Suppressor macrophage treated with lipopolysaccharide for 4 hours (primary cell): Measurements from ENCODE around the gene VILL.

Source experiments
- DNase-seq: peaks from one replicate; pipeline ENCODE4 v3.0.0-alpha.2; 2020

Gene VILL

GRCh38 chr3:37990527-37990926 is at the start of gene VILL:
VILL (plus strand) TSS chr3:37990786; CDS start chr3:37993673, 2,887 bp downstream.
- DNase-seq, result no peak

DNA sequence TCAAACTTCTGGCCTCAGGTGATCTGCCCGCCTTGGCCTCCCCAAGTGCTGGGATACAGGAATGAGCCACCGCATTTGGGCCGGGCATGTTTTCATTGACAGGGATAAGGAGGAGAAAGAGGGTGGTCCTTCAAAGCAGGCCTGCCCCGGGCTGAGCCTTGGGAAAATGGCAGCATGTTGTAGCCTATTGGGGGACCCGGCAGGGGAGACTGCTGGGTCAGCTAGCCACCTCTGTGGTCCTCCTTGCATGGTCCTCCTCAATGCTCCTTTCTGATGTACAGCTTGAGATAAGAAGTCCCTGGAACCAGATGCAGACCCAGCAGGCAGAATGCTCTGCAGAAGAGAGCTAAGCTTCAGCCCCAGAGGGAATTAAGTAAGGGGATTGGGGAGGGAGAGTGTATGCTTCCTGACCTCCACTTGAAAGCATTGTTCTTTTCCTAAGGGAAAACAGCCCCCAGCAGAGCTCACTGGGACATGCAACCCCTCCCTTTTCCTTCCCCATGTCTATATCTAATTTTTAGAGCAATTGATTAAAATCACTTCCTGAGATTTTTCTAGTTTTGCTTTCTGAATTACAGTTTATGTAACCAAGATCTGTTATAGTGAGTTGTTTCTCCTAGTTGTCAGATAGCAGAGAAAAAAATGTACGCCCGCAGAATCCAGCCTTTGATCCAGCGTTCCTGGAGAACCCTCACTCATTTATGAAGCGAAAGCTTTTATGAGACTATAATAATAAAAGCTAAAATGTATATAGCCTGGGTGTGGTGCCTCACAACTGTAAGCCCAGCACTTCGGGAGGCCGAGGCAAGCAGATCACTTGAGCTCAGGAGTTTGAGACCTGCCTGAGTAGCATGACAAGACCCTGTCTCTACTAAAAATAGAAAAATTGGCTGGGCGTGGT is 48.7 kb upstream of the VILL start:
- DNase-seq, result no peak

DNA sequence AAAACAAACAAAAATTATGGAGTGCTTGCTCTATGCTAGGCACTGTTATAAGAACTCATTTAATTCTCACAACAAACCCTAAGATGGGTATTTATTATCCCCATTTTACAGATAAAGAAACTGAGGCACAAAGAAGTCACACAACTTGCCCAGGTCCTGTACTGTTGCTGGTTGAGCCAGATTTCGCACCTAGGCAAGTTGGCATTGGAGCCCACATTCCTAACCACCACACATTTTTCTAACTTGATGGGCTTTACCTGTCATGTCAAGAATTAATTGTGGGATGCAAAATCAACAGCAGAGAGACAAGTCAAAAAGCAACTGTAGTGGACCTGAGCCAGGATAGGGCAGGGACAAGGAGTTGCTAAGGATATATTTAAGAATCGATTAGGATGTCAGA is 47.9 kb upstream of the VILL start:
- no peak for DNase-seq

GRCh38 chr3:37943126-37943525 is 47.5 kb upstream of the VILL start:
- DNase-seq, result no peak

GRCh38 chr3:37943631-37944314 is 46.8 kb upstream of the VILL start:
- DNase-seq, result no peak

GRCh38 chr3:37944391-37944842 is 46.2 kb upstream of the VILL start:
- peak; percentile 42 for DNase-seq

GRCh38 chr3:37945156-37945806 is 45.3 kb upstream of the VILL start:
- DNase-seq, result no peak

DNA sequence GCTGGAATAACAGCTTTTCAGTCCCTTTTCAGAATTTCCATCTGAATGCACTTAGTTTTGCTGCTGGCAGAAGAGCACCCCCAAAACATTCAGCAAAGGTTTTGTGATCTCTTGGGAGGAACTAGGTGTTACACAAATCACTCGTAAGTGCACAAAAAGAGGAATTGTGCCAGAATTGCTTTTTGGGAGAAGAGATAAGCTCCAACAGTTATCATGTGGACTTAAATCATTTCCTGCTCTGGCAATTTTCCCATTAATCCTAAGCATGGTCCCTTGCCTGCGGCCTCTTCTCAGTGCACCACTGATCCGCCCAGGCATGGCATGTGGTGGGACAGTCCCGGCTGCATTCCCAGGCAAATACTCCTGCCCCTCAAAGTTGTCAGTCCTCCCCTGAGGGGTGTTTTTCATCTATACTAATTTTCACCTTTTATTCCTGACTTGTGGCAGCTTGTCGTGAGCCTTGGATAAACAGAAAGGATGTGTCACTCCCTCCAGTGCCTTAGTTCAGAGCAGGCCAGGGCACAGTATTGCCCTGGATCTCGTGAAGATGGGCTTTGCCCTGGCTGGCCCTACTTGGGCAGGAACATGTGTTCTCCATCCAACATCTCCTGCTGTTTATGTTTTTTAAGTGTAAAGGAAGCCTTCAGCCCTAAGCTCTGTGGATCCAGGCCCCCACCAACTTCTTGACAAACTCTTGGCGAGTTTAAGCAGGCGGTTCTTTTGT is 44.6 kb upstream of the VILL start:
- peak; percentile 33 for DNase-seq

DNA sequence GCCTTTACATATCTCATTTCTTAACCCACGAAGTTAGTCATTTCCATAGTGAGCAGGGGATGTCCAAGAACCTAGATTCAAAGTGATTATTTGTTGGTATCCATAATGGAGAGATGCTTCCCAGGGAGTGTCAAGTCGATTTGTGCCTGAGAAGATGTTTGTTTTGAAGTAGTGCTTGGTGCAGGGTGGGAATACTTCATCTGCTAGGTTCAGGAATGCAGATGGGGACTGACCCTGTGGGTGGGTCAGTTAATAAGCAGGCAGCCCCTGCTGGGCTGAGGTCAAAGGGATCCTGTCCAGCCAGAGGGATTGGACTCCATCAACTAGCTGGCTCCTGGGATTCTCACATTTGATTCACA is 44.1 kb upstream of the VILL start:
- no peak for DNase-seq

DNA sequence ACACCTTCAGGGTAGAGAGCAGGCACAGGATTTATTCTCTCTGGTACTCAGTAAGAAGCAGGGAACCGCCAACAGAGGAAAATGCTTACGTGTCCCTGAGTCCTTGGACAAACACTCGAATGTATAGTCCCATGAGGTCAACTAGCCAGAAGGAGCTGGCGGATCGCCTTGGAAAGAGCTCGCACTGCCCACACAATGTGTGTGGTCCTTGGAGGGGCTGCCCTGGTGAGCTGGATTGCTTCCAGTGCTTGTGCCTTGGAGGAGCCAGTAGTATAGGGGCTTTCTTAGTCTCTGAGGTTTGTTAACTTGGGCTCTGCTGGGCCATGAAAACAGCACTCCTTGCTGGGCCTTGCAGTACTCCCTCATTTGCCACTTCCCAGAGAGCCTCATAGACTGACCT is 40.7 kb upstream of the VILL start:
- no peak for DNase-seq

DNA sequence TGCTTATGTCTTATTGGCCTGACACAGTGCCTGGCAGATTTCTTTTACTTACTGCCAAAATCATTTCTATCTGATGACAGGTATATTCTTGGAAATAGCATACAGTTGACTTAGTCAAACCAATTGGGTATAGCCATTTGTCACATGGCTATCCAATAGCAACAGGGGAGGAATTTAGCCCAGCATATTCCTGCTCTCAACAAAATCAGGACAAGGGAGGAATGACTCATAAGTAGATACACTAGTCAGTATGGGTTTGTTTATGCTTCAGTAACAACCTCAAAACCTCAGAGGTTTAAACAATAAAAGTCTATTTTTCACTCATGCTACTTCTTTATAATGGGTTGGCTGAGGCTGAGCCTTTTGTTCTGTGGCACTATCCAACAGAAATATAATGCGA is 38.0 kb upstream of the VILL start:
- DNase-seq, result no peak

GRCh38 chr3:37953226-37953625 is 37.4 kb upstream of the VILL start:
- DNase-seq, result no peak

- DNase-seq, result no peak
Observed at GRCh38 chr3:37953707-37954394, 36.7 kb upstream of the VILL start.

- DNase-seq, result no peak
Observed at GRCh38 chr3:37954881-37955280, 35.7 kb upstream of the VILL start.

DNA sequence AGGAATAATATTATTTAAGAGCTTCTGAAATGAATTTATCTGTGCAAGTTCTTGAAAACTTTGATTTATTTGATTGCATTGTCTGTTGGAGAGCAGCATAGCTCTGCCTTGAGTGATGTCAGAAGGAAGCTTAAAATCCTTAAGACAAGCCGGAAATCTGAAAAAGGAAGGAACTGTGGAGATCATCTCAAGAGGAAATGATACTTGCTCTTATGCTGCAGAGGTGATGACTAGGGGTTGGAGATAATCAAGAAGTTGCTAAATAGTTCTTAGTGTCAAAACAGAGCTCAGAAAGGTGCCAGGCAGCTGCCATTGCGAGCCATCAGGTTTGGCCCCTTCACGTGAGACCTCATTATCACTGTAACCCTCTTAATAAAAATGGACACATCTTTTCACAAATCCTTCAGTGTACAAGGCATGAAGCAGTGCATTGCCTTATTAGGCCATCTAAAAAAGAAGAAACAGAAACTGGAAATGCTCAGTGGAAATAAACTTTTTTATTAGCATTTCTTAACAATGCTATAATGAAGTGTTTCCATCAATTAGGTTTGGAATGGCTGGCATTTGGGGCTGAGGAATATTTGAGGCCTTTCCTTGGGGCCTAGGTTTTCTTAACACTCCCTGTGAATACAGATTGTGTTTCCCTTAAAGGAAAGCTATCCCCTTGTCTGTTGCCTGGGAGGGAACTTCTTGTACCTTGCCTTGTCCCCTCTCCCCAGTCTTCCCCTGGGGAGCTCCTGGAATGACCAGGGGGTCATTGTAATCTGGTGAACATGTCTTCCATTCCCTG is 34.5 kb upstream of the VILL start:
- peak; percentile 72 for DNase-seq

DNA sequence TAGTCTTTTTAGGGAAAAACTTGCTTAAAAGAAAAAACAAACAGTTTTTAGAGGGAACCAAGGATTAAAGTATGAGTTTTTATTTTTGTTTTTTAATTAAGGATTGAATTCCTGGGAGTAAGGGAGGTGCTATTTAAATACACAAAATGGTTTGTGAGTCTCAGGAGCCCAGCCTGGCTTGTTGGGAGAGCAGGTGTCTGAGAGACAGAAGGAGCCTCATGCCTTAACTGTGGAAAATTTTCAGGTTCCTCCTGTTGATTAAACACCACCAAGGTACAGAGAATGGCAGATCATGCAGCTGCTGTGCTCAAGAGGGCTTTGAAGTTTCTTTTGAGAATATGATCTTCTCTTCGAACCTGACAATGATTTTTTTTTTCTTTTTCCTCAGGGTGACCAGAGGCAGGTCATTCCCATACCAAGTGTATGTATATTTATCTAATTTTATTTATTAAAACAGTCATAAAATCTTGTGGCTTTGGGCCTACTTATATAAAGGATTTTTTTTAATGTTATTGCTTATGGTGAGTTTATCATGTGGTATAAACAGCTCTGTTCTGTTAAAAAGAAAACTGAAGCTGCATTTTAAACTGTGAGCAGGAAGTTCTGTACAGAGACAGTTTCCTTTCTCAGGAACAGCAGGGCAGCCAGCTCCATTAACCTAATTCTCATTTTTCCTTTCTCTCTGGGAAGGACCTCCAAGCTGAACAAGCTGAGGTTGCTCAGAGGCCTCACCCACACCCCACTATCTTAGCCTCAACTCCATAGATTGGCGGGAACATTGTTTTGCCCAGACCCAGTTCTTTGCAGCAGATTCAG is 33.7 kb upstream of the VILL start:
- DNase-seq, result peak; percentile 41

GRCh38 chr3:37957539-37957936 is 33.0 kb upstream of the VILL start:
- no peak for DNase-seq

- no peak for DNase-seq
Observed at GRCh38 chr3:37961622-37962431, 28.8 kb upstream of the VILL start.

- DNase-seq, result no peak
Observed at GRCh38 chr3:37963016-37963415, 27.6 kb upstream of the VILL start.

DNA sequence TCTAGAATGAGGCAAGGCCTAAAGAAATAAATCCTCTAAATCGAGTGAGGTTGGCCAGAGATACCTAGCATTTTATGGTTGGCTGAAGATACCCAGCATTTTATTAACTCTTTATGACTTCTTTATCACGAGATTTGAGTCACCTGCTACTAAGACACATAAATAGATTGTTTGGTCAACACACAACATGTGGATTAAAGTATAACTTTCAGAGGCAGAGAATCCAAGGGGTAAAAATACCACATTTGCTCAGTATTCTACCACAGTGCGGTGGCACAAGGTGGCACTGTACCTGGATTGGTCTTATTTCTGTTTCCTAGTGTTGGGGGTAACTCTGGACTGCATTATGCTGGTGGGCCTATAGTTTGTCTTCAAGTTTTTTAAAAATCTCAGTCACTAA is 27.0 kb upstream of the VILL start:
- no peak for DNase-seq
